ENCODE data around the gene WFDC10A. TPM values are rescaled to one million over a fixed set of nuclear protein-coding genes. Genes with fewer than 3 reads are reported as not detected.
"Not testable (repeated sequence)": the region's sequence is repeated elsewhere in the genome, so short reads cannot be mapped to it uniquely, and the experiment has no call there.

Gene WFDC10A
- not detected in 2 replicates for total RNA-seq

DNA sequence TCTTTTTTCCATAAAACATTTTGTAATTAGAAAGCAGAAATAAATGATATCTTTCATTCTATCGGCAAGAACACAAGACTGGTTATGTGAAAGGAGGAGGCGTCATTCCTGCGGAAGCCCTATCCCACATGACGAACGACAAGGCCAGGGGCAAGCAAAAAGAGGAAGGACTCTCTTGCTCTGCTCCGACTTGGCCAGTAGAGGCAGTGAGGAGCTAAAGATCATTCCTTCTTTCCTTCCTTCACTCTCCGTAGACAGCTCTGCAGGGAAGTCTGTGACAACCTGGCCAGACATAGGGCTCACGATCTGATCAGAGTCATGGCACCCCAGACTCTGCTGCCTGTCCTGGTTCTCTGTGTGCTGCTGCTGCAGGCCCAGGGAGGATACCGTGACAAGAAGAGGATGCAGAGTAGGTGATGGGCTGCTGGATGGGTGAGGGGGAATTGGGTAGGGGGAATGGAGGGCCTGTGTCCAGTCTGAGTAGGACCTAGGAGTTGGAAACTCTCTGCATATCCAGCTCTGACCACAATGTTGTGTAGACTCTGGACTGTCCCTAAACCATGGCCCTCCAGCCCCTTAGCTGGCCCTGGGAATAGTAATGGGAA lies at the start of gene WFDC10A:
Gene WFDC10A, plus strand, starts transcription at position 244 of the 605 bp plus-strand sequence. Its CDS starts 75 bp downstream, at position 319.
- peak; percentile 4 for DNase-seq (ENCODE audit: extremely low read depth, low read depth, low spot score)

DNA sequence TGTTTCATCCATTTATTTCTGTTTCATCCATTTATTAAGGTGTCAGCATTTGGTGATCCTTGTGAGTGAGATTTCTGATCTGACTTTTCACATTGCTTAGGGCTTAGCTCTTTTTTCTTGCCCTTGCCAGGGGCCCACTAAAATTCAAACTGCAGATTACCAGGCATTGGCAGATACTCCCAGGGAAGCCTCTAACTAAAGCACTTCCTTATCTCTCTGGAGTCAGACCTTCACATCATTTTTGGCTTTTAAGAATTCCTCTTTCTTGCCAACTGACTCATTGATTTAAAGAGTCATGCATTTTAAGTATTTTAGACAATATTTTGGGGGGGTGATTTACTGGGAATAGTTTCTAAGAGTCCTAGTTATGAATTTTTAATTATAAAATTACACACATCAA lies 47.8 kb upstream of the WFDC10A start:
- no peak for DNase-seq (ENCODE audit: extremely low read depth, low read depth, low spot score)

DNA sequence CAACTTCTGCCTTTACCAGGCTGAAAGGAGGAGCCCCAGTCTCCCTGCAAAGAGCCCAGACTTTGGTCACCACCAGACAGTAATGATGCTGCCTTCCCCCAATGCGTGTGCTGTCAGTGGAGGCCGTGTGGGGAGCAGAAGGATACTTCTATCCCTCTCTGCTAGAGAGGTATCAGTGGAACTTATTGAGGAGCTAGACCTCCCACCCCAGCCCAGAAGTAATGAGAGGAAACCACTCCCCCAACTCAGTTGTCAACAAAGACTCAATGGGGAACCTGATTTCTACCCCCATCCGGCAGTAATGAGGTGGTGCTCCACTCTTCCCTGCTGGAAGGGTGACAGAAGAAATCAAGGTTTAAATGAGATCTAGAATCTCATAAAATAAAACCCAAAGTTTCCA lies 46.0 kb upstream of the WFDC10A start:
- no peak for DNase-seq (ENCODE audit: extremely low read depth, low read depth, low spot score)

- not testable (repeated sequence) for DNase-seq (ENCODE audit: extremely low read depth, low read depth, low spot score)
Measured at GRCh38 chr20:45584294-45584693, 45.2 kb upstream of the WFDC10A start.

- DNase-seq (ENCODE audit: extremely low read depth, low read depth, low spot score) = not testable (repeated sequence)
Measured at GRCh38 chr20:45585986-45586385, 43.6 kb upstream of the WFDC10A start.

DNA sequence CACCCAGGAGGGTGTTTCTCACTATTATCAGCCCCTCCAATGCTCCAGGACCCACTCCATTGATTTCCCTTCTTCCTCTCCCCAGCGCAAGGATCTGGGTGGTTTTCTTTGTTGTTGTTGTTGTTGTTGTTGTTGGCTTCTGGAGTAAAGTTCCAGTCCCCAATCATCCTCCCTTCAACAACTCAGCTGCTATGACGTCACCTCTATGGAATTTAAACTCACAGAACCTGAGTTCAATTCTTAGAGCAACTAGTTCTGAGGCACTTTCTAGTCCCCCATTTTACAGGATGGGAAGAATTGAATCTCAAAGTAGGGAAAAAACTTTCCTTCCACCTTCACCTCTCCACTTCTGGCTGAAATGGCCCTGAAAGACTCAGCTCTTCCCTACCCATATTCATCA lies 40.7 kb upstream of the WFDC10A start:
- DNase-seq (ENCODE audit: extremely low read depth, low read depth, low spot score) = no peak

- DNase-seq (ENCODE audit: extremely low read depth, low read depth, low spot score) = no peak
Measured at GRCh38 chr20:45589725-45590124, 39.8 kb upstream of the WFDC10A start.

DNA sequence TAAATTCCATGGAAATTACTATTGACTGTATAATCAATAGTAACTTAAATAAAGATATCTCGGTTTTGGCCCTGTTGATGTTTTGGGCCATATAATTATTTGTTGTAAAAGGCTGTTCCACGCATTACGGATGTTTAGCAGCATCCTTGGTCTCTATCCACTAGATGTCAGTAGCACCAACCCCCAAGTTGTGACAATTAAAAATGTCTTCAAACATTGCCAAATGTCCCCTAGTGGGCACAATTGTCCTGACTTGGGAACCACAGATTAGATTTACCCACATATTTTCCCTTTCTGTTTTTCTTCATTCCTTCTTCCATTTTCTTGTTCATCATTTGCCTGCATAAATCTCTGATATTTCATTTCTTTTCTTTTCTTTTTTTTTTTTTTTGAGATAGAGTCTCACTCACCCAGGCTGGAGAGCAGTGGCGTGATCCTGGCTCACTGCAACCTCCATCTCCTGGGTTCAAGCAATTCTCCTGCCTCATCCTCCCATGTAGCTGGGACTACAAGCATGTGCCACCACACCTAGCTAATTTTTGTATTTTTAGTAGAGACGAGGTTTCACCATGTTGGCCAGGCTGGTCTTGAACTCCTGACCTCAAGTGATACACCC lies 36.9 kb upstream of the WFDC10A start:
- peak; percentile 7 for DNase-seq (ENCODE audit: extremely low read depth, low read depth, low spot score)

DNA sequence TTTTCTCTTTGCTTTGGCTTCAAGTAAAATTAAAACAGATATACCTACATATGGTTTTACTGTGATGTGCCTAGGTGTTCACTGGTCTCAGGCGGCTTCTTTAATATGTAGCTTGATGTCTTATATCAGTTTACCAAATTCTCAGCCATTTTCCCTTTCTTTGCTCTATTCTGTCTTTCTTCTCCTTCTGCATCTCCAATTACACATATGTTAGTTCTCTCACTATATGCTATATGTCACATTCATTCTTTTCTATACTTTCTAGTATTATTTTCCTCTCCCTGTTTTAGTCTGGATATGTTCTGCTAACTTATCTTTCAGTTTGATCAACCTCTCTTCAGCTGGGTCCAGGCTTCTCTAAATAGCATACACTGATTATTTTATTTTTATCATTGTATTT lies 36.0 kb upstream of the WFDC10A start:
- no peak for DNase-seq (ENCODE audit: extremely low read depth, low read depth, low spot score)

DNA sequence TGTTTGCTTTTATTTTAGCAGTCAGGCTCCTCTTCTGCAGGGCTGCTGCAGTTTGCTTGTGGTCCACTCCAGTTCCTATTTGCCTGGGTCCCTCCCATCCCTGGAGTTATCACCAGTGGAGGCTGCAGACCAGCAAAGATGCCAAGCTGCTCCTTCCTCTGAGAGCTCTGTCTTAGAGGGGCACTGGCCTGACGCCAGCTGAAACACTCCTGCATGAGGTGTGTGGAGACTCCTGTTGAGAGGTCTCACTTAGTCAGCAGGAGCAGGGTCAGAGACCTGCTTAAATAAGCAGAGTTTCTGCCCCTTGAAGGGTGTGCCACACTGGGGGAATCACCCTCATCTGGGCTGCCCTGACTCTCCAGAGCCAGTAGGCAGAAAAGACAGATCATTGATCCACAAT lies 34.3 kb upstream of the WFDC10A start:
- DNase-seq (ENCODE audit: extremely low read depth, low read depth, low spot score) = no peak

- no peak for DNase-seq (ENCODE audit: extremely low read depth, low read depth, low spot score)
Measured at GRCh38 chr20:45607810-45608209, 21.7 kb upstream of the WFDC10A start.

GRCh38 chr20:45611054-45611453 lies 18.5 kb upstream of the WFDC10A start:
- DNase-seq (ENCODE audit: extremely low read depth, low read depth, low spot score) = no peak

GRCh38 chr20:45612314-45612713 lies 17.2 kb upstream of the WFDC10A start:
- DNase-seq (ENCODE audit: extremely low read depth, low read depth, low spot score) = no peak

DNA sequence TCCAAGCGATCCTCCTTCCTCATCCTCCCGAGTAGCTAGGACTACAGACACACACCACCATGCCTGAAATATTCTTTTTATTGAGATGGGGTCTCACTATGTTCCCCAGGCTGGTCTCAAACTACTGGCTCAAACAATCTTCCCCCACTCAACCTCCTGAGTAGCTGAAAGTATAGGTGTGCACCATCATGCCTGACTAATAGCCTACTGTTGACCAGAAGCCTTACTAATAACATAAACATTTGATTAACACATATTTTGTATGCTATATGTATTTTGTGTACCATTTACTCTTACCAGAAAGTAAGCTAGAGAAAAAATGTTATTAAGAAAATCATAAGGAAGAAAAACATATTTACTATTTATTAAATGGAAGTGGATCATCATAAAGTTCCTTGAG lies 11.9 kb upstream of the WFDC10A start:
- no peak for DNase-seq (ENCODE audit: extremely low read depth, low read depth, low spot score)

GRCh38 chr20:45621593-45621992 lies 7.9 kb upstream of the WFDC10A start:
- no peak for DNase-seq (ENCODE audit: extremely low read depth, low read depth, low spot score)

DNA sequence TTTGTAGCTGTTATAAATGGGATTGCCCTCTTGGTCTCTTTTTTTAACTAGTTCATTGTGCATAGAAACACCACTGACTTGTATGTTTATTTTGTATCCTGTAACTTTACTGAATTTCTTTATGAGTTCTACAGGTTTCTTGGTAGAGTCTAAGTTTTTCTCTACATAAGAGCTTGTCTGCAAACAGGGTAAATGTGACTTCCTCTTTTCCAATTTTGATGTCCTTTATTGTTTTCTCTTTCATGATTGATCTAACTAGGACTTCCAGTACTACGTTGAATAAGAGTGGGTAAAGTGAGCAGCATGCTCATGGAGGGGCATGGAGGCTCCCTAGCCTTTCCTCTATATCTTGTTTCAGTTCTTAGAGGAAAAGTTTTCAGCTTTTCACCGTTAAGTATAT lies 3.0 kb upstream of the WFDC10A start:
- no peak for DNase-seq (ENCODE audit: extremely low read depth, low read depth, low spot score)

DNA sequence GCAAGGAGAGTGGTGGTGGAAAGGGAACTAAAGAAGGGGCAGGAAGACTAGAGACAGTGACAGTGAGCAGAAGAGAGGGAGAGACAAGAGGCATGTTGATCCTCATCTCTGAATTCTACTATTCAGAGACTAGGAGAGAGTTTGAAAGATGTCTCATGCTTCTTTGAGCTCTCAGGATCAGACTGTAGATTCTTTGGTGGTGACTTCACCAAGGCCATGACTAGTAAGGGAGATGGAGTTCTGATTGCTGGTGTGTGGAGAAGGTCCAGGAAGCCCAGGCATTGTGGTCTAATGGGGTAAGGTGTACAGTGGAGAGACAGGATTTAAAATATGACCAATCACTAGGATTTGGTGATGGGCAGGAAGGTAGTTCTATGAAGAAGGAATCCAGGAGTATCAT lies 832 bp downstream of the WFDC10A start:
- no peak for DNase-seq (ENCODE audit: extremely low read depth, low read depth, low spot score)

DNA sequence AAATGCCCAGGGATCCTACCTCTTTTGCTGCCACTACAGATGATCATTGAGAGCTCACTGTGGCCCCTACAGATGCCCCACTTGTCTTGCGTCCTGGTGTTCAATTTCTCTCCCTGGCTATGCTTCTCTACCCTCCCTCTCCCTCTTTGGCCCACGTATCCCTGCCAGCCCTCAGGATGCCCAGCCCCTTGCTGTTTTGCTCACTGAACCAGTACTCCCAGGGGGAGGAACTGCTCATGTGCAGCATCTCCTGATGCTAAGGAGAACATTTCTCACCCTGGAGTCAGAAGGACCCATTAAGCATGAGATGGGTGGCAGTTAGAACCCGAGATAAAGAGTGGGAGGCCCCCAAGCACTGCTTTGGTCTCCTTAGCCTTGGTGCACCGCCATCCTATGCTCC lies 1.6 kb downstream of the WFDC10A start, which contains the start of gene WFDC9:
Gene WFDC9, minus strand, starts transcription at position 101 of the 400 bp plus-strand sequence. CDS start 21,103 bp downstream, outside the sequence.
- no peak for DNase-seq (ENCODE audit: extremely low read depth, low read depth, low spot score)

DNA sequence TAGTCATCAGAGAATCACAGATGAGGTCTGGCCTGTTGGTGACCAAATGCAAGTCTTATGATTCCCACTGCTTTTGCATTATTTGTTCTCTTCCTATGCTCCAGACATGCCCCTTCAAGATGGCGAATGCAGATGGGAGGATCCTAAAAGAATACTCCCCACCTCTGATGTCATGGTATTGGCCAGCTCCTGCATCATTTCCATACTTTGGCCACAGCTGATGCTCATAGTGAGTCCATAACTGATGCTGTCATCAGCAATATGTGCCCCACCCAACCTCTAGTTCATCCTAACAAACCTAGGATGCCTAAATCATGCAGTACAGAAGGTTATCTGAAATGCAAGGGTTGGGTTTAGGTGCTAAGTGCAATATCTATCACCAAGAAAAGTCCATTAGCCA lies 7.0 kb downstream of the WFDC10A start:
- DNase-seq (ENCODE audit: extremely low read depth, low read depth, low spot score) = no peak

DNA sequence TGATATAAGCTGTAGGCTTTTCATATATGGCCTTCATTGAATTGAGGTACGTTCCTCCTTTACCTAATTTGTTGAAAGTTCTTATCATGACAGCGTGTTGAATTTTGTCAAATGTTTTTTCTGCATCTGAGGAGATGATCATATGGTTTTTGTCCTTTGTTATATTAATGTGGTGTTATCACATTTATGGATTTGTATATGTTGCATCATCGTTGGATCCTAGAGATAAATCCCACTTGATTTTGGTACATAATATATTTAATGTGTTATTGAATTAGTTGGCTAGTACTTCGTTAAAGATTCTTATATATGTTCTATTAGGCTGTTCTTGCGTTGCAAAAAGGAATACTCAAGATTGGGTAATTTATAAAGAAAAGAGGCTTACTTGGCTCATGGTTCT lies 10.1 kb downstream of the WFDC10A start:
- DNase-seq (ENCODE audit: extremely low read depth, low read depth, low spot score) = no peak

DNA sequence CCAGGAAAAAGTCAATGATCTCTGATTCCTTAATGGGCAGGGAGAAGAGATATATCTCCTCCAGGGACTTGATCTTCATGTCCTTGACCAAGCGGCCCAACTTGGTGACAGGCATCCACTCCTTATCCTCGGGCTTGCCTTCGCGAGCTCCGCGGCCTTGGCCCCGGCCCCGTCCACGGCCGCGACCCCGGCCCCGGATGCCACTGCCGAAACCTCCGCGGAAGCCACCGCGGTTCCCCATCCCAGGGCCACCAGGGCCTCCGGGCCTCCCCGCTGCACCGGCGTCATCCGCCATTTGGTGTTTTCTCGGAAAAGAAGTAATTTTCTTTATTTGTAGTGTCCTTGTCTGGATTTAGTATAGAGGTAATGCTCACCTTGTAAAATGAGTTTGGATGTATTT lies 11.5 kb downstream of the WFDC10A start:
- not testable (repeated sequence) for DNase-seq (ENCODE audit: extremely low read depth, low read depth, low spot score)

DNA sequence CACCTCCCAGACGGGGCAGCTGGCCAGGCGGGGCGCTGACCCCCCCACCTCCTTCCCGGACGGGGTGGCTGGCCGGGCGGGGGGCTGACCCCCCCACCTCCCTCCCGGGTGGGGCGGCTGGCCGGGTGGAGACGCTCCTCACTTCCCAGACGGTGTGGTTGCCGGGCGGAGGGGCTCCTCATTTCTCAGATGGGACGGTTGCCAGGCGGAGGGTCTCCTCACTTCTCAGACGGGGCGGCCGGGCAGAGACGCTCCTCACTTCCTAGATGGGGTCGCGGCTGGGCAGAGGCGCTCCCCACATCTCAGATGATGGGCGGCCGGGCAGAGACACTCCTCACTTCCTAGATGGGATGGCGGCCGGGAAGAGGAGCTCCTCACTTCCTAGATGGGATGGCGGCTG lies 16.3 kb downstream of the WFDC10A start:
- not testable (repeated sequence) for DNase-seq (ENCODE audit: extremely low read depth, low read depth, low spot score)

DNA sequence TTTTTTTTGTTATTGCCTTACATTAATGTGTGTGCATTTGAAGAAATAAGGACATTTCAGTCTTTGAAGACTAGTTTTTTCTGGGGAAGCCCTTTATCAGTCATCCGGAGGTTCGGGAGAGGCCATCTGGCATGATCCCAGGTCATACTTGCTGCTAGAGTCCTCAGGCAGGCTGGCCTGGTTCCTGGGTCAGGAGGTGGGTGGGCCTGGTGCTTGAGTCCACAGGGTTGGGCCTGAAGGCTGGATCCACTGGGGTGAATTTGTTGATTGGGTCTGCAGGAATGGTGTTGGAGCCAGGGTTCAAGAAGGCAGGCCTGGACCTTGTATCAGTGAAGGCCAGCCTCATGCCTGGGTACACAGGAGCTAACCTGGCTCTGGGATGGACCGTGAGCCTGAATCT lies 17.3 kb downstream of the WFDC10A start:
- no peak for DNase-seq (ENCODE audit: extremely low read depth, low read depth, low spot score)
